ENCODE results near the gene ARHGAP32.

- TF ChIP-seq CTCF (IDR thresholded peaks at IDR 0.05; ENCODE audit: low read depth, low read length, poor library complexity, severe bottlenecking) (no peak), EZH2phosphoT487 (IDR thresholded peaks at IDR 0.05; ENCODE audit: borderline replicate concordance, low read length) (no peak)
Observed at GRCh38 chr11:129115652-129116586, 76.2 kb downstream of the ARHGAP32 start.

All from DOHH2 (cell line).